Upper lobe of right lung (tissue), 1 donor: ENCODE results near the gene SEMA4G. TPM values are rescaled to one million over a fixed set of nuclear protein-coding genes. Genes with fewer than 3 reads are reported as not detected.

Experiments
- ATAC-seq: fragments of 200-7000 bp; cut with Tn5 transposase; one replicate; pipeline ENCODE4 v1.9.1; 2020; ENCODE audit warnings: mild to moderate bottlenecking, moderate library complexity
- DNase-seq: peaks from one replicate; pipeline ENCODE4 v3.0.0-alpha.2; 2020
- H3K27ac ChIP-seq: fragments of 200-600 bp; one replicate; pipeline ENCODE4 v1.8.0; 2022
- H3K27me3 ChIP-seq: fragments of 200-600 bp; one replicate; pipeline ENCODE4 v1.8.0; 2022; ENCODE audit warnings: mild to moderate bottlenecking
- H3K36me3 ChIP-seq: fragments of 200-600 bp; one replicate; pipeline ENCODE4 v1.8.0; 2022
- H3K4me1 ChIP-seq: fragments of 200-600 bp; one replicate; pipeline ENCODE4 v1.8.0; 2022
- H3K4me3 ChIP-seq: fragments of 200-600 bp; one replicate; pipeline ENCODE4 v1.8.0; 2022; ENCODE audit warnings: mild to moderate bottlenecking
- H3K9me3 ChIP-seq: fragments of 200-600 bp; one replicate; pipeline ENCODE4 v1.8.0; 2022
- CTCF ChIP-seq: fragments of 200-600 bp; IDR thresholded peaks from one replicate; pipeline ENCODE4 v1.8.0; 2022; ENCODE audit warnings: antibody characterized with exemption
- intact Hi-C: fragments of 100-400 bp; cut with DNase I; formaldehyde crosslinking; loops from one replicate; pipeline ENCODE4 v1.11.0; 2022
- total RNA-seq: library from RNA; stranded (reverse); fragmentation: NEBNext Ultra II Directional; extraction: Animal tissue kit (Norgen Biotek cat#: 25700); gene quantifications from one replicate; pipeline ENCODE4 v1.2.1, GENCODE V29; 2021
- donor health status: DM: no; HTN: yes; CAD: no; lungs with severe emphysema.

The SEMA4G gene
- total RNA-seq, 1 donor from 2014 or later, result 6.7 TPM

GRCh38 chr10:100967332-100967731 lies 2.0 kb upstream of the SEMA4G start:
- Histone ChIP-seq H3K27me3 (no peaks in the 10 kb centered on the region), H3K9me3 (no peaks in the 10 kb centered on the region), H3K27ac (no peak overlapping the region), H3K4me3 (no peak overlapping the region), H3K36me3 (peaks cover 35% of the 10 kb centered on the region), H3K4me1 (peaks cover 13% of the 10 kb centered on the region)
- no peak for DNase-seq
- no peak for ATAC-seq
- TF ChIP-seq CTCF, result no peak
- intact Hi-C loops, result no loop called here

DNA sequence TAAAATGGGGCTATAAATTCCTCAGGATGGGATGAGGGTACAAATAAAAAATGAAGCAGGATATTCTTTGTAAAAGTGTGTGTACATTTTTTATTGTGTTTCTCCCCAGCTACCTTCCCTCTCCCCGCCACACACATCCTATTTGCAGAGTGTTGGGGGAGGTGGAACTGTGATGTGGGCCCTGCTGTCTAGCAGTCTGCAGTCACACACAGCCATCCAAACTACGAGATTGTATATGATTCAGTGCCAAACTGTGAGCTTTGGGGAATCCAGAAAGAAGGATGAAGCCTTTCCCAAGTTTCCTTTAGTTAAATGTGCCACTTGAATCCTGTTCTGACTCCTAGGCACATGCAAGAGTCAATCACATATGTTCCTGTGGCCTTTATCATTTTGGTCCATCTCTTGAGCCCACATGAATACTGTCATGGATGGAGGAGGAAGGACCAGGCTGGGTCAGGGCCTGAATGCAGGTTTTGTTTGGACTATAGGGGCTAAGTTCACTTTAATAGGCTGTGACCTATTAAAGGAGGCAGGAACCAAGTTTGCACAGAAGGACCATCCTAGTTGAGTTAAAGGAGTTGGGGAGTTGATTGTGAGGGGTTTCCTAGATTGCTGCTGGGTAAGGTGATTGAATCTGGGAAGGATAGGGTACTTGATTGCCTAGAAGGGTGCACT lies 1.1 kb upstream of the SEMA4G start:
- intact Hi-C loops, result no loop called here
- Histone ChIP-seq H3K4me1 (peaks cover 13% of the 10 kb centered on the region), H3K27ac (no peak overlapping the region), H3K9me3 (no peaks in the 10 kb centered on the region), H3K4me3 (no peak overlapping the region), H3K36me3 (peaks cover 26% of the 10 kb centered on the region), H3K27me3 (no peaks in the 10 kb centered on the region)
- no peak for ATAC-seq
- no peak for DNase-seq
- TF ChIP-seq CTCF, result no peak

GRCh38 chr10:100968863-100969186 lies 479 bp upstream of the SEMA4G start:
- intact Hi-C loops, result no loop called here
- DNase-seq, result no peak
- no peak for TF ChIP-seq CTCF

DNA sequence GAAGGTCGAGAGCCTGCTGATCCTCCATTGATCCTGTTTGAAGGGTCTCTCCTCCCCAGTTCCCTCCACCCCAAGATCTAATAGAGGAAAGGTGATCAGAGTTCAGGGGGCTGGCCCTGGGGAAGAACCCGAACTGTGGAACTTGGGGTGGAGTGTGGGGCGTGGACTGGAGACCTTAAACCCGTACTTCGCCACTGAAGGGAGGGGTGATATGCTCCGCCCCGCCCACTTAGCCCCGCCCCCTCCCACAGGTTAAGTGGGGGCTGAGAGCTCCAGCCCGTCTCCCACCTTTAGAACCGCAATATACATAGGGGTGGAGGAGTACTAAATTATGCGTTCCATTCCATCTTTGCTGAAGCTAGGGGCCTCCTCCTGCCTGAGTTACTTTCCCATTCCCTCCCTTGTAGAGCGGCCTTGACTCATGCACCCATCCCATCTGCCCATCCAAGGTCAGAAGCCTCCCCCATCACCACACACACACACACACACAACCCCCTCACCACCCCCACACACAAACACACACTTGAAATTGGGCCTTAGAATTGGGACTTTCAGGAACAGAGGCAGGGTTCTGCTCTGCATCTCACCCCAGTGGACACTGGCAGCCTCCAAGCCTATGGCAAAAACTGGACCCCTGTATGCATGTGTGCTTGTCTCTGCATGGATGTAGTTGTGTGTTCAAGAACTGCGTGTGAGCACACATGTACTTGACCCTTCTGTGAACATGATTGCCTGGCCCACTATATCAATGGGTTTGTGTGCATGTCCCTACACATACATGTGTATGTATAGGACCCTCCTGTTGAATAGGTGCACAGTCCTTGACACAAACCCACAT lies 991 bp downstream of the SEMA4G start:
- intact Hi-C loops, result no loop called here
- Histone ChIP-seq H3K27me3 (no peaks in the 10 kb centered on the region), H3K4me1 (peaks cover 13% of the 10 kb centered on the region), H3K36me3 (peaks cover 10% of the 10 kb centered on the region), H3K4me3 (peak overlapping the region; percentile 66), H3K9me3 (no peaks in the 10 kb centered on the region), H3K27ac (no peak overlapping the region)
- DNase-seq, result no peak
- TF ChIP-seq CTCF, result no peak
- peak; percentile 60 for ATAC-seq

More at GRCh38 chr10:100968863-100969186, 479 bp upstream of the SEMA4G start:
- H3K4me3 ChIP-seq, result peak overlapping the region; percentile 66
- no peaks in the 10 kb centered on the region for H3K9me3 ChIP-seq
- no peak for ATAC-seq
- peaks cover 13% of the 10 kb centered on the region for H3K4me1 ChIP-seq
- no peaks in the 10 kb centered on the region for H3K27me3 ChIP-seq
- peaks cover 20% of the 10 kb centered on the region for H3K36me3 ChIP-seq
- no peak overlapping the region for H3K27ac ChIP-seq

DNA sequence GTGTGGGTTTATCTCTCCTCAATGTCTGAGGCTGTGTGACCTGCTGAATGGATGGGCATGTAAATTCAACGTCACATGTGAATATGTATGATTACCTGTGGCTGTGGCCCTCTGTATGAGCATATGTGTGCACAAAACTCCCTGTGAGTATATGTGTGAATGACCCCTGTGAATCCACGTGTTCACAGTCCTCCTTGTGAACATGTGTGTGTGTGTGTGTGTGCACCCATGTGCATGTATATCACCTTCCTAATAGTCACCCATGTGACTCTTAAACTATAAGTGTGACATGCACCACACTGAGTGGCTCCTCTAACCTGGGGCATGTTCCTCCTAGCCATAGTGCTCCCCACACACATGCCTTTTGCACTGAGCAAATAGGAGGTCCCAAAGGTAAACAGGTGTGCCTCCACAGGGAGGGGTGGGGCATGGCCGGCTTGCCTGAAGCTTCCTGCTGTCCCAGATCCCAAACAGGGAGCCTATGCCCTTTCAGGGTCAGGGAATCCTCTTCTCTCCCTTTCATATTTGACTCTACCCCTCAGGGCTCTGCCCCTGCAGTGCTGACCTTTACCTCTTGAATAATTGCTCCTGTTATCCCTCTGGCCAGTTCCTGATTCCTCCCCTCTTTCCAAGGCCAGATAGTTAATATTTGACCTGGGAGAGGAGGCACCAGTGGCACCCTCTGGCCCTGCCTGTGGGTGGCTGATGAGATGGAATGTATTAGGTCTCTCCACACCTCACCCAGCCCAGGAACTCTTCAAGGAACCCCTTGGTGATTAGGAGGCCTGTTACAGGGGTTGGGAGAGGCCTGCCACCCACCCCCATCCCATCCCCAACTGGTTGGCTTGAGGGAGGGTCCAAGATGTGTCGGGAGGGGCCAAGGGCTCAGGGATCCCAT lies 1.9 kb downstream of the SEMA4G start:
- H3K4me1 ChIP-seq, result peaks cover 13% of the 10 kb centered on the region
- H3K4me3 ChIP-seq, result no peak overlapping the region
- DNase-seq, result no peak
- intact Hi-C loops, result no loop called here
- H3K27ac ChIP-seq, result no peak overlapping the region
- peaks cover 5% of the 10 kb centered on the region for H3K36me3 ChIP-seq
- no peaks in the 10 kb centered on the region for H3K27me3 ChIP-seq
- TF ChIP-seq CTCF, result no peak
- no peaks in the 10 kb centered on the region for H3K9me3 ChIP-seq
- peak; percentile 44 for ATAC-seq
